Activated CD4-positive, alpha-beta memory T cell treated with anti-CD3 and anti-CD28 coated beads for 36 hours (primary cell): Measurements from ENCODE around the gene SRCIN1. TPM values are rescaled to one million over a fixed set of nuclear protein-coding genes. Genes with fewer than 3 reads are reported as not detected.
A peak's percentile ranks its signal among the peaks of the same experiment; 100 is the strongest.
"Not testable (repeated sequence)": the region's sequence is repeated elsewhere in the genome, so short reads cannot be mapped to it uniquely, and the experiment has no call there.

Source experiments
- CTCF ChIA-PET: fragments of 350-600 bp; sonication (Branson Sonifier 250); formaldehyde crosslinking; loops from one replicate; lab custom pipeline; 2021; ENCODE audit warnings: antibody characterized with exemption, inconsistent platforms; lab: Charles Lee
- POLR2A ChIA-PET: fragments of 350-600 bp; sonication (Branson Sonifier 250); formaldehyde crosslinking; loops from one replicate; lab custom pipeline; 2021; ENCODE audit warnings: antibody characterized with exemption; lab: Charles Lee
- DNase-seq: peaks from one replicate; pipeline ENCODE4 v3.0.0-alpha.2; 2020
- H3K27ac Mint-ChIP-seq: one replicate; pipeline ENCODE4 v1.8.0; 2021; ENCODE audit warnings: mixed read lengths
- H3K27me3 Mint-ChIP-seq: one replicate; pipeline ENCODE4 v1.8.0; 2021; ENCODE audit warnings: mixed read lengths
- H3K36me3 Mint-ChIP-seq: one replicate; pipeline ENCODE4 v1.8.0; 2021; ENCODE audit warnings: mixed read lengths
- H3K4me1 Mint-ChIP-seq: one replicate; pipeline ENCODE4 v1.8.0; 2021; ENCODE audit warnings: low read depth, mixed read lengths
- H3K4me3 Mint-ChIP-seq: one replicate; pipeline ENCODE4 v1.8.0; 2021; ENCODE audit warnings: mild to moderate bottlenecking, mixed read lengths
- H3K9me3 Mint-ChIP-seq: one replicate; pipeline ENCODE4 v1.8.0; 2021; ENCODE audit warnings: mixed read lengths
- intact Hi-C: fragments of 100-400 bp; cut with micrococcal nuclease; formaldehyde crosslinking; loops from one replicate; pipeline ENCODE4 v1.15.1; 2023
- total RNA-seq, 2 experiments: library from RNA; stranded (reverse); gene quantifications; one replicate each; pipeline ENCODE4 v1.2.3, GENCODE V29; 2021

SRCIN1 gene
- total RNA-seq, 2 experiments from 2014 or later = 0.92 to 1.6 TPM

GRCh38 chr17:38625482-38625881 lies 19.7 kb upstream of the SRCIN1 start:
- no peak for DNase-seq
- Mint-ChIP-seq H3K9me3 (no peaks in the 10 kb centered on the region), H3K4me1 (peaks cover 5% of the 10 kb centered on the region), H3K27ac (no peak overlapping the region), H3K4me3 (no peak overlapping the region), H3K36me3 (no peaks in the 10 kb centered on the region), H3K27me3 (peaks cover 22% of the 10 kb centered on the region)
- CTCF ChIA-PET = no interaction called here
- intact Hi-C loops = no loop called here
- POLR2A ChIA-PET = interaction anchor here (0.6 kb wide), 1 partner anchor 180 kb away, joined by 3 read pairs; no protein-coding TSS in a partner anchor

GRCh38 chr17:38624782-38625355 lies 19.1 kb upstream of the SRCIN1 start:
- H3K4me1 Mint-ChIP-seq, H3K9me3 Mint-ChIP-seq, H3K36me3 Mint-ChIP-seq, H3K27ac Mint-ChIP-seq, intact Hi-C loops: not testable (repeated sequence)
- CTCF ChIA-PET = interaction anchor here (0.5 to 0.7 kb wide), 2 partner anchors 66 to 206 kb away, joined by 3 read pairs; no protein-coding TSS in a partner anchor
- POLR2A ChIA-PET = interaction anchor here (0.6 to 0.8 kb wide), 2 partner anchors 11 to 179 kb away, joined by 3 read pairs; no protein-coding TSS in a partner anchor
- H3K27me3 Mint-ChIP-seq = peaks cover 22% of the 10 kb centered on the region
- peak overlapping the region; percentile 50 for H3K4me3 Mint-ChIP-seq
- DNase-seq = peak; percentile 52

GRCh38 chr17:38621538-38621937 lies 15.8 kb upstream of the SRCIN1 start:
- Mint-ChIP-seq H3K27me3 (peaks cover 25% of the 10 kb centered on the region), H3K36me3 (no peaks in the 10 kb centered on the region), H3K4me1 (peaks cover 5% of the 10 kb centered on the region), H3K27ac (no peak overlapping the region), H3K4me3 (no peak overlapping the region), H3K9me3 (no peaks in the 10 kb centered on the region)
- CTCF ChIA-PET = no interaction called here
- intact Hi-C loops = no loop called here
- DNase-seq = no peak
- POLR2A ChIA-PET = no interaction called here

- intact Hi-C loops = no loop called here
- Mint-ChIP-seq H3K4me1 (peaks cover 5% of the 10 kb centered on the region), H3K27ac (no peak overlapping the region), H3K36me3 (no peaks in the 10 kb centered on the region), H3K9me3 (no peaks in the 10 kb centered on the region), H3K27me3 (peaks cover 25% of the 10 kb centered on the region), H3K4me3 (no peak overlapping the region)
- CTCF ChIA-PET = no interaction called here
- no peak for DNase-seq
- POLR2A ChIA-PET = no interaction called here
Observed at GRCh38 chr17:38620551-38621277, 15.0 kb upstream of the SRCIN1 start.

GRCh38 chr17:38619937-38620550 lies 14.3 kb upstream of the SRCIN1 start:
- CTCF ChIA-PET = no interaction called here
- H3K4me1 Mint-ChIP-seq = peaks cover 5% of the 10 kb centered on the region
- peaks cover 22% of the 10 kb centered on the region for H3K27me3 Mint-ChIP-seq
- no peaks in the 10 kb centered on the region for H3K36me3 Mint-ChIP-seq
- H3K9me3 Mint-ChIP-seq = no peaks in the 10 kb centered on the region
- POLR2A ChIA-PET = no interaction called here
- no peak for DNase-seq
- no peak overlapping the region for H3K4me3 Mint-ChIP-seq
- H3K27ac Mint-ChIP-seq = no peak overlapping the region
- intact Hi-C loops = no loop called here

GRCh38 chr17:38619451-38619795 lies 13.7 kb upstream of the SRCIN1 start:
- ChIA-PET CTCF (no interaction called here), POLR2A (no interaction called here)
- H3K27ac Mint-ChIP-seq = no peak overlapping the region
- no peaks in the 10 kb centered on the region for H3K36me3 Mint-ChIP-seq
- H3K9me3 Mint-ChIP-seq = no peaks in the 10 kb centered on the region
- peaks cover under 1% of the 10 kb centered on the region for H3K4me1 Mint-ChIP-seq
- no peak overlapping the region for H3K4me3 Mint-ChIP-seq
- H3K27me3 Mint-ChIP-seq = peaks cover 19% of the 10 kb centered on the region
- DNase-seq = no peak
- intact Hi-C loops = no loop called here

- DNase-seq = no peak
- Mint-ChIP-seq H3K9me3 (no peaks in the 10 kb centered on the region), H3K4me3 (no peak overlapping the region), H3K36me3 (no peaks in the 10 kb centered on the region), H3K4me1 (no peaks in the 10 kb centered on the region), H3K27me3 (peaks cover 28% of the 10 kb centered on the region), H3K27ac (no peak overlapping the region)
- CTCF ChIA-PET = no interaction called here
- POLR2A ChIA-PET = interaction anchor here (0.6 kb wide), 1 partner anchor 276 kb away, joined by 3 read pairs; no protein-coding TSS in a partner anchor
- intact Hi-C loops = no loop called here
Observed at GRCh38 chr17:38617967-38618760, 12.4 kb upstream of the SRCIN1 start.

- Mint-ChIP-seq H3K27me3 (peaks cover 29% of the 10 kb centered on the region), H3K27ac (no peak overlapping the region), H3K36me3 (no peaks in the 10 kb centered on the region), H3K9me3 (peaks cover under 1% of the 10 kb centered on the region), H3K4me3 (no peak overlapping the region), H3K4me1 (no peaks in the 10 kb centered on the region)
- intact Hi-C loops = no loop called here
- CTCF ChIA-PET = no interaction called here
- DNase-seq = no peak
- POLR2A ChIA-PET = no interaction called here
Observed at GRCh38 chr17:38617074-38617860, 11.5 kb upstream of the SRCIN1 start.

GRCh38 chr17:38616361-38616760 lies 10.6 kb upstream of the SRCIN1 start:
- ChIA-PET CTCF (interaction anchor here (1.0 to 1.3 kb wide), 2 partner anchors 47 to 51 kb away, joined by 3 to 4 read pairs; no protein-coding TSS in a partner anchor), POLR2A (no interaction called here)
- peaks cover 6% of the 10 kb centered on the region for H3K9me3 Mint-ChIP-seq
- H3K27ac Mint-ChIP-seq = no peak overlapping the region
- intact Hi-C loops = no loop called here
- no peak overlapping the region for H3K4me3 Mint-ChIP-seq
- no peaks in the 10 kb centered on the region for H3K4me1 Mint-ChIP-seq
- DNase-seq = no peak
- no peaks in the 10 kb centered on the region for H3K36me3 Mint-ChIP-seq
- peaks cover 32% of the 10 kb centered on the region for H3K27me3 Mint-ChIP-seq

- no peak overlapping the region for H3K4me3 Mint-ChIP-seq
- peaks cover 6% of the 10 kb centered on the region for H3K9me3 Mint-ChIP-seq
- intact Hi-C loops = no loop called here
- H3K36me3 Mint-ChIP-seq = no peaks in the 10 kb centered on the region
- ChIA-PET CTCF (interaction anchor here (1.0 kb wide), 1 partner anchor 53 kb away, joined by 3 read pairs; no protein-coding TSS in a partner anchor), POLR2A (interaction anchor here (0.5 to 0.7 kb wide), 2 partner anchors 10 to 29 kb away, joined by 3 read pairs; no protein-coding TSS in a partner anchor)
- peaks cover 41% of the 10 kb centered on the region for H3K27me3 Mint-ChIP-seq
- H3K27ac Mint-ChIP-seq = no peak overlapping the region
- no peaks in the 10 kb centered on the region for H3K4me1 Mint-ChIP-seq
- DNase-seq = no peak
Observed at GRCh38 chr17:38613981-38614779, 8.4 kb upstream of the SRCIN1 start.
